ENCODE results near the gene NKAIN2.

NKAIN2 gene

GRCh38 chr6:123803504-123804013, at the start of gene NKAIN2:
NKAIN2 (plus strand) TSS chr6:123803865.
- peak in 5 of 56 donors; percentile 26 to 52 (median 33) for DNase-seq

DNA sequence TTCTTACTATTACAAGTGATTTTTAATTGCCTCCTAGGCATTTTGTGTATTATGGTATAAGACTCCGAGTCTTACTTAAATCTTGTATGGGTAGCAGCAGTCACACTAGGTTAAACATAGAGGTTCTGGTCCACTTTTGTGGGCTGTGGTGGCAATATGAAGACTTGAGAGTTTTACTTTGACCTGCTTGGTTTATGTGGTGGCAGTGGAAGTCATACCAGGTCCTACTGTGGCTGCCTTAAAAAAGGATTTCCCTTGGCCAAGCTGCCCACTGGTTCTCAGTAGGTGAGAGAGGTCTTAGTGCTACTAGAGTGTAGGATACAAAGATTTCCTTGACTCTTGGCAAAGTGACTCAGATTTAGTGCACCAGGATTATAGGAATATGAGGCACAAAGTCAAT, 44.2 kb upstream of the NKAIN2 start:
- no peak for DNase-seq

GRCh38 chr6:123763904-123764303, 39.8 kb upstream of the NKAIN2 start:
- no peak for DNase-seq

DNA sequence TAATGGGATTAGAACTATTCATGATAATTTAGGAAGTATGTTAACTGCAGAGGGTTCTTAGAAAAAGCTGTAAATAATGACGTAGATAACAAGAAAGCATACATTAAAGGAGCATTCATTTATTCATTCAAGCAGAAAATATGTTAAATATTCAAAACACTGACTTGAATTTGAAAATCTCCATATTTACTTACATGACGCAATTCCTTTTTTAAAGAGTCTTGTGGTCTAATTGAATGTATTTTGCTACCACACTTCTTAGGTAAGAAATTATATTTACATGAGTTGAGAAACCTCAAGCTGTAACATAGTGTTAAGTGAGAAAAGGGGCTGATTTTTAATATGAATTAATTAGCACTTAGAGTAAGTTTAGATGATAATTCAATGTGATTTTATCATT, 38.9 kb upstream of the NKAIN2 start:
- no peak for DNase-seq

DNA sequence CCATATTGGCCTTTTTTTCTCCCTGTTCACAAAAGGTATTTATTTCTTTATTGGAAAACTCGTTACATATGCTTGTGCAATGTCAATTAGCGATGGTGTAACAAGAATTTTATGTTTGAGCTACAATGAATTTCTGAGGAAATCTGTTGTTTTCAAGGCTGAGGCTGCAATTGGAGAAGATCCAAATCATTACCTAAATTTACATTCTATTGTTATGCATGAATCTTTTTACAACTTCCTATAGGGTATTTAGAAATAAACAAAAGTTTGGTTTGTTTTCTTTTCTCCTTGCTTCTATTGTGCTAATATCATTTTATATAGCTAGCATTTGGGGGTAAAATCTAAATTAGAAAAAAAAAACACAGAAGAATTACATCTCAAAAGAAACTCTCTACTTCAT, 34.7 kb upstream of the NKAIN2 start:
- no peak for DNase-seq

- no peak for DNase-seq
Observed at GRCh38 chr6:123769431-123769830, 34.2 kb upstream of the NKAIN2 start.

GRCh38 chr6:123770247-123770949, 33.3 kb upstream of the NKAIN2 start:
- DNase-seq, result no peak

GRCh38 chr6:123771126-123771525, 32.5 kb upstream of the NKAIN2 start:
- no peak for DNase-seq

- no peak for DNase-seq
Observed at GRCh38 chr6:123777563-123777962, 26.1 kb upstream of the NKAIN2 start.

DNA sequence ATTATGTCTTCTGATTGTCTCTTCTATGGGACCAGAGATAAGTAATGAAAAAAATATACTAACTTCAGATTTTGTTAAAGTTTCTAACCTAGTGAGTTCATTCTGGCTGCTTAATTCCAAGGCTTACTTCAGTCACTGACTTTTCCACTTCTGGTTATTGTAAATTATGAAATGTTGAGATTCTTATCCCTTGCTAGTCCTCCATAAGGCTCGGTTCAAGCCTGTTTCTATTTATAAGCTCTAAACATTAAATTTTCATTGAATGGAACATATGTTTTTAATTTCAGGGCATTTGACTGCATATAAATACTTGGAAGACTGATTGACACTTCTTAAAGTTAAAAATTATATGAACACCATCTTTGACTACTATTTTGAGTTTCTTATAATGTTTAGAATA, 23.6 kb upstream of the NKAIN2 start:
- DNase-seq, result no peak

- no peak for DNase-seq
Observed at GRCh38 chr6:123784330-123784729, 19.3 kb upstream of the NKAIN2 start.

- no peak for DNase-seq
Observed at GRCh38 chr6:123785039-123785438, 18.6 kb upstream of the NKAIN2 start.

GRCh38 chr6:123788319-123788718, 15.3 kb upstream of the NKAIN2 start:
- no peak for DNase-seq

- no peak for DNase-seq
Observed at GRCh38 chr6:123794190-123794589, 9.5 kb upstream of the NKAIN2 start.

DNA sequence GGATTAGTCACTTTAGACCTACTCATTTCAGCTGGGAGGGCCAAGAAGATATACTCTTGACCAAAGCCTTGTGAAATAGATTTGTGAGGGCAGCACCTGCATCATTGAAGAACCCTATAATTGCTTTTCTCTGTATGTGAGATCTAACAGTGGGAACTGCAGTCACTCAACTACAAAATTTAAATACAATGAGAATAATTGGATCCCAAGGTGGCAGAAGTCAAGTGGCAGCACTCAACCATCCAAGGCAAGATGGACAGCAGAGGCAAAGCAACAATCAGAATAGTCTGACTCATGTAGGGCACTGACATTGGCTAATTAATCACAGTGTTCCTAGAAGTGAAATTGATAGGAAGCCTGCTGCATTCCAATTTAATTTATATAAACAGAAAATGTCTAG, 8.9 kb upstream of the NKAIN2 start:
- no peak for DNase-seq

GRCh38 chr6:123801067-123801466, 2.6 kb upstream of the NKAIN2 start:
- DNase-seq, result no peak

DNA sequence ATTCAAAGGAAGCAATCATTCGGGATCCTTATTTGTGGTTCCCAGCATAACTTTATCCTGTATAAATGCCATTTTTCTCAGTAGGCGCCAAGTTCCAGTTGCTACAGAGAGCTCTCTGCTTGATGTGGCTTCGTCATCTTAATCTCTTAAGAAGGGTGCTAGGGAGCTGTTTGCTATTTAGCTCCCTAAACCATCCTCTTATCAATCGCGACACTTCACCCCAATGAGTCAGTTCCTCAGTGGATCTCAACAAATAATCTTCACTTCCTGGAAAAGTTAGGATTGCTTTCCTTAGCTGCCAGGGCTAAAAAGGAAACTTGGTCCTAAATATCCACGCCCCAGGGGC, 1.3 kb upstream of the NKAIN2 start:
- no peak for DNase-seq

GRCh38 chr6:123802697-123803503, 765 bp upstream of the NKAIN2 start:
- DNase-seq, result peak in 55 of 56 donors; percentile 31 to 93 (median 79)

GRCh38 chr6:123804014-123804786, 535 bp downstream of the NKAIN2 start:
- DNase-seq, result peak in 48 of 56 donors; percentile 7 to 69 (median 42)

- no peak for DNase-seq
Observed at GRCh38 chr6:123804787-123805540, 1.3 kb downstream of the NKAIN2 start.

GRCh38 chr6:123805921-123806320, 2.3 kb downstream of the NKAIN2 start:
- no peak for DNase-seq

All from nucleus accumbens (tissue), 56 donors.